Esophagus squamous epithelium (tissue), 4 donors: Measurements from ENCODE around the gene PLCXD3.

ENCODE experiments used
- CTCF ChIP-seq, 6 experiments: fragments of 450-650 bp in 4 of 6; fragments of 200-600 bp in 2 of 6; sonication (generic) in 2 of 6; IDR thresholded peaks; one replicate each; pipeline ENCODE4 v1.5.1; 2016 to 2019; ENCODE audit warnings: antibody characterized with exemption in 6 of 6, mild to moderate bottlenecking in 4 of 6, moderate library complexity in 4 of 6
- POLR2A ChIP-seq, 4 donors: fragments of 450-650 bp; IDR thresholded peaks; one replicate each; pipeline ENCODE4 v1.6.1; 2017; ENCODE audit warnings: antibody characterized with exemption in 4 of 4, mild to moderate bottlenecking in 4 of 4, moderate library complexity in 3 of 4

GRCh38 chr5:41447650-41448510 is 62.5 kb downstream of the PLCXD3 start:
- TF ChIP-seq CTCF (IDR thresholded peaks at IDR 0.05) (no peak), POLR2A (IDR thresholded peaks at IDR 0.05) (no peak)
